ENCODE results near the gene RNF32.

GRCh38 chr7:156638443-156639077, 2.0 kb upstream of the RNF32 start:
- TF ChIP-seq CTCF (IDR thresholded peaks at IDR 0.05): no peak
- no peak for TF ChIP-seq POLR2A (IDR thresholded peaks at IDR 0.05)
